GM12892 (cell line): ENCODE measurements around the gene SYTL2.

Source experiments
- POLR2A ChIP-seq: IDR thresholded peaks from 2 replicates; pipeline ENCODE4 v1.6.1; 2011; ENCODE audit warnings: low read depth, low read length, control low read depth
- POLR2AphosphoS5 ChIP-seq: IDR thresholded peaks from 2 replicates; pipeline ENCODE4 v1.6.1; 2011; ENCODE audit warnings: low read depth, low read length, control low read depth
- TAF1 ChIP-seq: IDR thresholded peaks from 2 replicates; pipeline ENCODE4 v1.6.1; 2011; ENCODE audit warnings: low read depth, mild to moderate bottlenecking, control low read depth, low read length, borderline replicate concordance

- TF ChIP-seq POLR2AphosphoS5: no peak
- no peak for TF ChIP-seq POLR2A
- TF ChIP-seq TAF1: no peak
Measured at GRCh38 chr11:85680897-85681296, 130.0 kb downstream of the SYTL2 start.
